K562 (cell line): ENCODE data around the gene SYNRG. TPM values are rescaled to one million over a fixed set of nuclear protein-coding genes. Genes with fewer than 3 reads are reported as not detected.

Experiments used
- ATAC-seq: fragments of 200-7000 bp; cut with Tn5 transposase; 3 replicates; pipeline ENCODE4 v1.9.1; 2020; ENCODE audit warnings: moderate library complexity
- BruUV-seq: library from RNA; stranded (reverse); fragments of 400-500 nt; replicated peaks from 2 replicates; lab custom pipeline; 2021; lab: Mats Ljungman, UMichigan
- CTCF ChIA-PET: fragments of 300-600 bp; formaldehyde crosslinking; extraction: SDS; loops from one replicate; lab custom pipeline; 2021; ENCODE audit warnings: low intra/inter-chr PET ratio; lab: Yijun Ruan, JAX
- POLR2A ChIA-PET: fragments of 300-600, 350-650 bp; sonication (Branson Sonifier 250); formaldehyde crosslinking; extraction: SDS; loops from one replicate; lab custom pipeline; 2021; ENCODE audit warnings: antibody characterized with exemption, inconsistent platforms; lab: Yijun Ruan, JAX
- DNase-seq, 4 experiments: peaks; one replicate each; pipeline versions ENCODE4 v3.0.0 to v3.0.0-alpha.2; 2011 to 2018; ENCODE audit warnings: low spot score in 3 of 4, mixed read lengths in 3 of 4; ENCODE audit errors: extremely low read depth in 1 of 4
- FAIRE-seq: peaks from 2 replicates; lab custom pipeline; 2011; peaks lifted over from hg19 to GRCh38; lab: Jason Lieb, UNC
- H2AFZ ChIP-seq: 2 replicates; pipeline ENCODE4 v1.6.0; 2011; ENCODE audit warnings: low read depth, low read length, control low read depth, inconsistent platforms
- H3K27ac ChIP-seq: fragments of 200-600 bp; 3 replicates; pipeline ENCODE4 v1.8.0; 2011; ENCODE audit warnings: low read depth, mild to moderate bottlenecking, control low read depth, inconsistent platforms, low read length, moderate library complexity, mixed read lengths; ENCODE audit errors: extremely low read depth
- H3K27me3 ChIP-seq, 2 experiments: fragments of 300-600 bp in 1 of 2; 2 replicates in 1 of 2; 3 replicates in 1 of 2; pipeline versions ENCODE4 v1.6.0 to v1.8.0; 2011; ENCODE audit warnings: inconsistent platforms in 2 of 2, low read length in 2 of 2, mild to moderate bottlenecking in 1 of 2, mixed read lengths in 1 of 2, moderate library complexity in 1 of 2; ENCODE audit not compliant: control insufficient read depth in 2 of 2, insufficient read depth in 2 of 2
- H3K36me3 ChIP-seq: fragments of 300-600 bp; 3 replicates; pipeline ENCODE4 v1.8.0; 2011; ENCODE audit warnings: mild to moderate bottlenecking, low read length, inconsistent platforms; ENCODE audit not compliant: control insufficient read depth, insufficient read depth
- H3K4me1 ChIP-seq, 2 experiments: fragments of 200-600 bp in 1 of 2; replicated peaks in 1 of 2; 2 replicates in 1 of 2; 3 replicates in 1 of 2; pipeline versions ENCODE4 v1.5.1 to v1.8.0; 2011; ENCODE audit warnings: inconsistent platforms in 2 of 2, low read length in 2 of 2, mild to moderate bottlenecking in 1 of 2, mixed read lengths in 1 of 2, moderate library complexity in 1 of 2; ENCODE audit not compliant: control insufficient read depth in 2 of 2, insufficient read depth in 2 of 2
- H3K4me2 ChIP-seq: 2 replicates; pipeline ENCODE4 v1.6.1; 2011; ENCODE audit warnings: low read length, control low read depth, inconsistent platforms, mixed read lengths; ENCODE audit not compliant: insufficient read depth
- H3K4me3 ChIP-seq: fragments of 200-600 bp; sonication (generic), shearing (Covaris generic); 2 replicates; pipeline ENCODE4 v1.5.1; 2016; ENCODE audit warnings: control low read depth, inconsistent platforms
- H3K79me2 ChIP-seq: fragments of 200-600 bp; 3 replicates; pipeline ENCODE4 v1.8.0; 2011; ENCODE audit warnings: low read length, inconsistent platforms; ENCODE audit not compliant: control insufficient read depth, insufficient read depth
- H3K9ac ChIP-seq, 2 experiments: 2 replicates each; pipeline versions ENCODE4 v1.6.0 to v1.6.1; 2011; ENCODE audit warnings: low read depth in 2 of 2, low read length in 2 of 2, control low read depth in 1 of 2, inconsistent platforms in 1 of 2, mild to moderate bottlenecking in 1 of 2, mixed read lengths in 1 of 2; ENCODE audit not compliant: insufficient read depth in 1 of 2
- H3K9me1 ChIP-seq: one replicate; pipeline ENCODE4 v1.6.0; 2011; ENCODE audit warnings: inconsistent platforms, mild to moderate bottlenecking, low read length, moderate library complexity; ENCODE audit not compliant: control insufficient read depth, insufficient read depth
- H3K9me3 ChIP-seq: replicated peaks from 2 replicates; pipeline ENCODE4 v1.5.1; 2011; ENCODE audit warnings: low read depth, low read length, inconsistent platforms; ENCODE audit not compliant: control insufficient read depth, insufficient read depth
- H4K20me1 ChIP-seq: replicated peaks from 2 replicates; pipeline ENCODE4 v1.6.1; 2011; ENCODE audit warnings: low read length, inconsistent platforms, mixed read lengths; ENCODE audit not compliant: control insufficient read depth, insufficient read depth
- ETS1 ChIP-seq: conservative IDR thresholded peaks from 2 replicates; pipeline ENCODE4 v1.6.1; 2011; ENCODE audit warnings: low read depth, mild to moderate bottlenecking, low read length; ENCODE audit not compliant: control insufficient read depth
- HNRNPUL1 ChIP-seq: fragments of 200-400 bp; formaldehyde crosslinking; IDR thresholded peaks from 2 replicates; pipeline ENCODE4 v1.6.1; 2017; ENCODE audit warnings: low read length
- RBM22 ChIP-seq: fragments of 200-400 bp; formaldehyde crosslinking; IDR thresholded peaks from 2 replicates; pipeline ENCODE4 v1.6.1; 2018; ENCODE audit warnings: low read length, low read depth; ENCODE audit not compliant: poor library complexity, severe bottlenecking
- SUPT5H ChIP-seq: fragments of 450-650 bp; IDR thresholded peaks from 2 replicates; pipeline ENCODE4 v1.6.1; 2016
- ZNF253 ChIP-seq: fragments of 250-450 bp; sonication (Bioruptor Pico); conservative IDR thresholded peaks from 2 replicates; pipeline ENCODE4 v1.6.1; 2021; ENCODE audit warnings: mild to moderate bottlenecking
- ZNF263 ChIP-seq: sonication (generic); formaldehyde crosslinking; IDR thresholded peaks from 2 replicates; pipeline ENCODE4 v1.8.0; 2022; ENCODE audit warnings: mild to moderate bottlenecking, missing genetic modification reagents, borderline replicate concordance
- WGBS: fragments of 100-300 bp; shearing (Covaris generic); methylation state at CpG from one replicate; pipeline ENCODE4 v1.1.6; 2016; ENCODE audit warnings: low coverage, mixed read lengths; ENCODE audit not compliant: insufficient coverage; ENCODE audit errors: missing lambda C conversion rate; 5-methylcytosine and 5-hydroxymethylcytosine counted together
- in situ Hi-C: fragments of 300-500 bp; cut with MboI; formaldehyde crosslinking; loops from 4 replicates; pipeline ENCODE4 v1.15.0; 2018; ENCODE audit warnings: inconsistent platforms, mixed read lengths
- intact Hi-C: fragments of 100-400 bp; cut with micrococcal nuclease; formaldehyde crosslinking; loops from 2 replicates; pipeline ENCODE4 v1.14.2; 2022
- polyA plus RNA-seq, 8 experiments: library from polyadenylated mRNA; depleted of rRNA in 4 of 8; stranded (reverse) in 5 of 8; unstranded in 3 of 8; fragments of >200 nt; fragmentation: Nextera tagmentation in 2 of 8; fragmentation: Illumina TruSeq in 1 of 8; extraction: Ambion mirVana in 2 of 8; extraction: Trizol in 1 of 8; gene quantifications; 2 replicates each; pipeline versions ENCODE4 v1.2.1 to v1.2.3, GENCODE V29; 2011 to 2014; ENCODE audit warnings: inconsistent platforms in 1 of 8, missing spikeins in 1 of 8
- total RNA-seq, 7 experiments: library from RNA; depleted of rRNA in 6 of 7; stranded (reverse); fragments of >200 nt in 6 of 7; fragmentation: Illumina TruSeq in 2 of 7; extraction: Trizol in 2 of 7; gene quantifications; 2 replicates each; pipeline versions ENCODE4 v1.2.1 to v1.2.3, GENCODE V29; 2011 to 2021; ENCODE audit warnings: low replicate concordance in 1 of 7

Gene SYNRG
- total and polyA plus RNA-seq, 9 of the 15 experiments (the other 6 are each of a cell fraction or from before 2014, with no cell fraction given) = 2.9 to 28.2 (median 15.1) TPM

- no peaks in the 10 kb centered on the region for H3K9me1 ChIP-seq
- in situ Hi-C loops = no loop called here
- DNase-seq (no peak), ATAC-seq (no peak), FAIRE-seq (no peak)
- no peaks in the 10 kb centered on the region for H4K20me1 ChIP-seq
- H3K79me2 ChIP-seq = no peaks in the 10 kb centered on the region
- H3K9me3 ChIP-seq = no peaks in the 10 kb centered on the region
- no TSS peak for BruUV-seq
- no peaks in the 10 kb centered on the region for H3K4me1 ChIP-seq
- H3K4me2 ChIP-seq = no peak overlapping the region
- 88% methylated on average over 1 of the region's 1 CpG for WGBS
- no peak for TF ChIP-seq RBM22
- no peak for TF ChIP-seq ETS1
- no peak for TF ChIP-seq HNRNPUL1
- no peak for TF ChIP-seq ZNF253 (CRISPR knock-in tag)
- TF ChIP-seq ZNF263 (CRISPR knock-in tag) = no peak
- TF ChIP-seq SUPT5H = no peak
- H2AFZ ChIP-seq = no peak overlapping the region
- H3K27ac ChIP-seq = no peak overlapping the region
- no peak overlapping the region for H3K9ac ChIP-seq
- peaks cover 55% of the 10 kb centered on the region; the same call in 2 of the 3 replicates for H3K36me3 ChIP-seq
- ChIA-PET POLR2A (no interaction called here), CTCF (no interaction called here)
- no peak overlapping the region for H3K4me3 ChIP-seq
- H3K27me3 ChIP-seq = no peaks in the 10 kb centered on the region
- intact Hi-C loops = no loop called here
Measured at GRCh38 chr17:37466471-37466870, 142.7 kb downstream of the SYNRG start.
